HepG2 (cell line): ENCODE measurements around the gene ADIPOR2. TPM values are rescaled to one million over a fixed set of nuclear protein-coding genes. Genes with fewer than 3 reads are reported as not detected.

Source experiments
- ATAC-seq: fragments of 200-7000 bp; cut with Tn5 transposase; 3 replicates; pipeline ENCODE4 v1.9.1; 2020; ENCODE audit warnings: mild to moderate bottlenecking, moderate library complexity
- BruUV-seq: library from RNA; stranded (reverse); fragments of 400-500 nt; replicated peaks from 2 replicates; lab custom pipeline; 2021; lab: Mats Ljungman, UMichigan
- CTCF ChIA-PET: fragments of 300-600 bp; formaldehyde crosslinking; extraction: SDS; loops from one replicate; lab custom pipeline; 2021; ENCODE audit warnings: low total read pairs, inconsistent platforms, low intra/inter-chr PET ratio; lab: Yijun Ruan, JAX
- POLR2A ChIA-PET: fragments of 350-600 bp; sonication (Branson Sonifier 250); formaldehyde crosslinking; loops from one replicate; lab custom pipeline; 2020; ENCODE audit warnings: antibody characterized with exemption, inconsistent platforms; lab: Yijun Ruan, JAX
- DNase-seq: peaks from one replicate; pipeline ENCODE4 v3.0.0-alpha.2; 2015; ENCODE audit warnings: low spot score
- FAIRE-seq: peaks from 3 replicates; lab custom pipeline; 2011; peaks lifted over from hg19 to GRCh38; lab: Jason Lieb, UNC
- H2AFZ ChIP-seq: one replicate; pipeline ENCODE4 v1.6.1; 2011; ENCODE audit warnings: low read length, inconsistent platforms
- H3K27ac ChIP-seq: fragments of 300-600 bp; 3 replicates; pipeline ENCODE4 v1.8.0; 2011; ENCODE audit warnings: mixed run types, mild to moderate bottlenecking, mixed read lengths, low read length, inconsistent platforms; ENCODE audit not compliant: insufficient read depth; ENCODE audit errors: extremely low read length
- H3K27me3 ChIP-seq, 2 experiments: fragments of 200-600 bp in 1 of 2; 2 replicates in 1 of 2; 3 replicates in 1 of 2; pipeline versions ENCODE4 v1.6.0 to v1.8.0; 2011; ENCODE audit warnings: low read length in 2 of 2, mild to moderate bottlenecking in 2 of 2, moderate library complexity in 2 of 2, inconsistent platforms in 1 of 2; ENCODE audit not compliant: insufficient read depth in 2 of 2, control insufficient read depth in 1 of 2
- H3K36me3 ChIP-seq, 2 experiments: fragments of 200-600 bp in 1 of 2; replicated peaks in 1 of 2; 2 replicates in 1 of 2; 3 replicates in 1 of 2; pipeline versions ENCODE4 v1.5.1 to v1.8.0; 2011; ENCODE audit warnings: low read length in 2 of 2, inconsistent platforms in 1 of 2; ENCODE audit not compliant: insufficient read depth in 2 of 2, control insufficient read depth in 1 of 2
- H3K4me1 ChIP-seq: 2 replicates; pipeline ENCODE4 v1.5.1; 2012; ENCODE audit warnings: low read length, inconsistent platforms; ENCODE audit not compliant: insufficient read depth
- H3K4me2 ChIP-seq: 2 replicates; pipeline ENCODE4 v1.6.0; 2011; ENCODE audit warnings: low read depth, low read length, inconsistent platforms
- H3K4me3 ChIP-seq, 3 experiments: fragments of 200-600 bp in 1 of 3; sonication (generic), shearing (Covaris generic) in 1 of 3; replicated peaks in 1 of 3; 2 replicates each; pipeline ENCODE4 v1.5.1; 2011 to 2016; ENCODE audit warnings: low read length in 3 of 3, inconsistent platforms in 2 of 3, low read depth in 2 of 3, mild to moderate bottlenecking in 2 of 3, control low read depth in 1 of 3, mixed read lengths in 1 of 3; ENCODE audit not compliant: insufficient read depth in 1 of 3
- H3K79me2 ChIP-seq: one replicate; pipeline ENCODE4 v1.6.1; 2011; ENCODE audit warnings: low read length, inconsistent platforms; ENCODE audit not compliant: insufficient read depth
- H3K9ac ChIP-seq: 2 replicates; pipeline ENCODE4 v1.6.0; 2011; ENCODE audit warnings: mild to moderate bottlenecking, low read depth, low read length, inconsistent platforms; ENCODE audit not compliant: insufficient read depth
- H3K9me3 ChIP-seq: 2 replicates; pipeline ENCODE4 v1.5.1; 2012; ENCODE audit warnings: mild to moderate bottlenecking, low read length
- H4K20me1 ChIP-seq: 2 replicates; pipeline ENCODE4 v1.6.0; 2011; ENCODE audit warnings: inconsistent platforms, mild to moderate bottlenecking, low read length, moderate library complexity; ENCODE audit not compliant: insufficient read depth
- AGO2 ChIP-seq: fragments of 200-400 bp; formaldehyde crosslinking; optimal IDR thresholded peaks from 2 replicates; pipeline ENCODE3; 2017; ENCODE audit warnings: mild to moderate bottlenecking, low read depth, low read length, moderate library complexity
- ETV6 ChIP-seq: sonication (generic); formaldehyde crosslinking; conservative IDR thresholded peaks from 2 replicates; pipeline ENCODE4 v1.4.0; 2020; ENCODE audit warnings: missing genetic modification reagents
- HNF1B ChIP-seq: sonication (generic); formaldehyde crosslinking; IDR thresholded peaks from 2 replicates; pipeline ENCODE4 v1.5.1; 2020; ENCODE audit warnings: mild to moderate bottlenecking, moderate library complexity, missing genetic modification reagents
- JDP2 ChIP-seq: sonication (generic); formaldehyde crosslinking; IDR thresholded peaks from 2 replicates; pipeline ENCODE4 v1.8.1; 2022; ENCODE audit warnings: missing genetic modification reagents, borderline replicate concordance
- PHF8 ChIP-seq: sonication (generic); formaldehyde crosslinking; IDR thresholded peaks from 2 replicates; pipeline ENCODE4 v1.5.0; 2020; ENCODE audit warnings: missing genetic modification reagents
- PRPF4 ChIP-seq: fragments of 200-400 bp; formaldehyde crosslinking; IDR thresholded peaks from 2 replicates; pipeline ENCODE4 v1.6.1; 2016; ENCODE audit warnings: low read length, low read depth; ENCODE audit not compliant: poor library complexity, severe bottlenecking
- RARG ChIP-seq: sonication (generic); formaldehyde crosslinking; IDR thresholded peaks from 2 replicates; pipeline ENCODE4 v1.4.0; 2020; ENCODE audit warnings: low read depth, mild to moderate bottlenecking, missing genetic modification reagents
- SRSF1 ChIP-seq: fragments of 200-400 bp; formaldehyde crosslinking; optimal IDR thresholded peaks from 2 replicates; pipeline ENCODE3; 2017; ENCODE audit warnings: mild to moderate bottlenecking, low read depth, low read length, moderate library complexity
- ZBTB25 ChIP-seq: IDR thresholded peaks from 2 replicates; pipeline ENCODE4 v1.6.1; 2018; ENCODE audit warnings: missing genetic modification reagents
- ZBTB33 ChIP-seq: sonication (generic); formaldehyde crosslinking; IDR thresholded peaks from 2 replicates; pipeline ENCODE4 v1.4.0; 2020; ENCODE audit warnings: missing genetic modification reagents
- ZBTB38 ChIP-seq: sonication (generic); formaldehyde crosslinking; IDR thresholded peaks from 2 replicates; pipeline ENCODE4 v1.5.1; 2020; ENCODE audit warnings: mild to moderate bottlenecking, missing genetic modification reagents
- ZBTB7A ChIP-seq: sonication (generic); formaldehyde crosslinking; IDR thresholded peaks from 2 replicates; pipeline ENCODE4 v1.8.0; 2022; ENCODE audit warnings: mild to moderate bottlenecking, missing genetic modification reagents
- ZNF687 ChIP-seq: sonication (generic); formaldehyde crosslinking; IDR thresholded peaks from 2 replicates; pipeline ENCODE4 v1.5.1; 2020; ENCODE audit warnings: mild to moderate bottlenecking, missing genetic modification reagents, moderate library complexity
- ZNF709 ChIP-seq: sonication (generic); formaldehyde crosslinking; IDR thresholded peaks from 2 replicates; pipeline ENCODE4 v1.5.0; 2020; ENCODE audit warnings: mild to moderate bottlenecking, missing genetic modification reagents
- ZSCAN22 ChIP-seq: sonication (generic); formaldehyde crosslinking; IDR thresholded peaks from 2 replicates; pipeline ENCODE4 v1.4.0; 2020; ENCODE audit warnings: mild to moderate bottlenecking, missing genetic modification reagents
- WGBS: methylation state at CpG from one replicate; pipeline ENCODE4 v1.1.6; 2017; ENCODE audit warnings: low lambda C conversion rate; 5-methylcytosine and 5-hydroxymethylcytosine counted together
- in situ Hi-C: cut with HindIII; loops from 2 replicates; pipeline ENCODE4 v1.10.0; 2017; ENCODE audit warnings: low pct_unique_long_range_greater_than_20kb; ENCODE audit not compliant: extremely low pct_ligation_motif_present
- intact Hi-C: fragments of 100-400 bp; cut with micrococcal nuclease; formaldehyde crosslinking; loops from one replicate; pipeline ENCODE4 v1.10.0; 2022; ENCODE audit not compliant: unreplicated experiment
- polyA plus RNA-seq, 8 experiments: library from polyadenylated mRNA; depleted of rRNA in 3 of 8; stranded (reverse) in 7 of 8; unstranded in 1 of 8; fragments of >200 nt; fragmentation: Illumina TruSeq in 4 of 8; extraction: Trizol in 4 of 8; gene quantifications; 2 replicates each; pipeline versions ENCODE4 v1.2.1 to v1.2.3, GENCODE V29; 2011 to 2016; ENCODE audit warnings: low read depth in 4 of 8, missing spikeins in 1 of 8, mixed read lengths in 1 of 8; ENCODE audit not compliant: insufficient read depth in 1 of 8
- total RNA-seq, 5 experiments: library from RNA; depleted of rRNA; stranded (reverse); fragments of >200 nt; fragmentation: Illumina TruSeq; extraction: Trizol; gene quantifications; 2 replicates each; pipeline ENCODE4 v1.2.3, GENCODE V29; 2016; ENCODE audit warnings: low read depth in 1 of 5

ADIPOR2 gene
- total and polyA plus RNA-seq, 2 of the 13 experiments (the other 11 are each of a cell fraction or from before 2014, with no cell fraction given), result 35.2 to 52.2 TPM

- DNase-seq (no peak), FAIRE-seq (no peak), ATAC-seq (no peak)
- in situ Hi-C loops, result no loop called here
- peaks cover 58% of the 10 kb centered on the region for H3K4me1 ChIP-seq
- peak overlapping the region; percentile 7; the same call in 1 of the 2 replicates for H3K4me2 ChIP-seq
- peak overlapping the region; percentile 9 for H3K27ac ChIP-seq
- H3K79me2 ChIP-seq, result no peaks in the 10 kb centered on the region
- H3K36me3 ChIP-seq, result no peaks in the 10 kb centered on the region
- 91% methylated on average over 33 of the region's 46 CpGs for WGBS
- ChIA-PET CTCF (no interaction called here), POLR2A (interaction anchor here (1.3 to 3.5 kb wide), 4 partner anchors 11 to 331 kb away, joined by 3 to 37 read pairs (median 4); partner anchors contain the start of gene ADIPOR2)
- no peak overlapping the region for H2AFZ ChIP-seq
- no peak overlapping the region for H3K9ac ChIP-seq
- BruUV-seq, result no TSS peak
- no peaks in the 10 kb centered on the region for H3K9me3 ChIP-seq
- H4K20me1 ChIP-seq, result no peaks in the 10 kb centered on the region
- H3K4me3 ChIP-seq, result no peak overlapping the region
- intact Hi-C loops, result loop anchor here (10.0 kb wide), 1 partner anchor 102 kb away; no protein-coding TSS in a partner anchor
- no peaks in the 10 kb centered on the region for H3K27me3 ChIP-seq
- TF ChIP-seq RARG (CRISPR knock-in tag) (no peak), ZBTB38 (CRISPR knock-in tag) (peak; percentile 99), ZNF687 (CRISPR knock-in tag) (peak; percentile 55), SRSF1 (no peak), PHF8 (CRISPR knock-in tag) (no peak), ZBTB33 (CRISPR knock-in tag) (peak; percentile 72), ZNF709 (CRISPR knock-in tag) (no peak), AGO2 (peak; percentile 35), ZBTB25 (CRISPR knock-in tag) (no peak), ZSCAN22 (CRISPR knock-in tag) (peak; percentile 70; the same call in 1 of the 2 replicates), ZBTB7A (peak; percentile 97), ETV6 (0 out of 2 replicates have a peak, but pooled peaks have one; percentile 29), HNF1B (CRISPR knock-in tag) (no peak), JDP2 (CRISPR knock-in tag) (no peak), PRPF4 (peak; percentile 58)
Observed at GRCh38 chr12:1662761-1663439, 28.0 kb upstream of the ADIPOR2 start.
